Activated CD8-positive, alpha-beta memory T cell treated with anti-CD3 and anti-CD28 coated beads for 4 hours (primary cell): ENCODE data around the gene CRADD.
"Not testable (repeated sequence)": the region's sequence is repeated elsewhere in the genome, so short reads cannot be mapped to it uniquely, and the experiment has no call there.

Experiments used
- DNase-seq, 2 donors: peaks; one replicate each; pipeline ENCODE4 v3.0.0-alpha.2; 2020; ENCODE audit warnings: low read depth in 2 of 2

Gene CRADD

DNA sequence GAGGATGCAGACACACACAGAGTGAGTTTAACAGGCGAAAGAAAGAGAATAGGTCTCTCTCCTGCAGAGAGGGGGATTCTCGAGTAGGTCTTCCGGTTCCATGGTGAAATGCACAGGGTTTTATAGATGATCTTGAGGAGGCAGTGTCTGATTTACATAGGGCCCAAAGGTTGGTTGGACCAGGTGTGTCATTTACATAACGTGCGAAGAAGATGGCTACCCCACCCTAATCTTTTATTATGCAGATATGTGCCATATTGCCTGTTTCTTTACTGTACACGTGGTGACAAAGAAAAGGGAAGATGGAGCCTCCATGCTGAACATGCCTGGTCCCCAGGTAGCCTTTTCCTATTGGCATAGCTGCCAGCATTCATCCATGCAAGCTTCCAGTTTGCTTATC, 219.8 kb downstream of the CRADD start:
- DNase-seq = no peak

DNA sequence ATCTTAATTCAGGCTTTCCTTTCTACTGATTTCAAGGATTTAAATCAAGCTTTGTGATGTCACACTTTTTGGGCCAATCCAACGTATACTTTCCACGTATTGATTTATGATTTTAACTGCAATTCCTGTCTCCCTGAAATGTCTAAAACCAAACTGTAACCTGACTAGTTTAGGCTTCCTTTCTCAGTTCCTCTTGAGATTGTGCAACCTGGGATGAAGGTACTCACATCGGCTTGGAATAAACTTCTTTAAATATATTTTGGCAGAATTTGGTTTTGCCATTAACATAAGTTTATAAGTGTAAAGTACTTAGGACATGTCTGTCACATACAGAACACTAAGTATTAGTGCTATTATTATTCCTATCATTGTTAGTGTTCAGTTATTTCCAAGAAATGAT, 224.6 kb downstream of the CRADD start:
- no peak for DNase-seq

DNA sequence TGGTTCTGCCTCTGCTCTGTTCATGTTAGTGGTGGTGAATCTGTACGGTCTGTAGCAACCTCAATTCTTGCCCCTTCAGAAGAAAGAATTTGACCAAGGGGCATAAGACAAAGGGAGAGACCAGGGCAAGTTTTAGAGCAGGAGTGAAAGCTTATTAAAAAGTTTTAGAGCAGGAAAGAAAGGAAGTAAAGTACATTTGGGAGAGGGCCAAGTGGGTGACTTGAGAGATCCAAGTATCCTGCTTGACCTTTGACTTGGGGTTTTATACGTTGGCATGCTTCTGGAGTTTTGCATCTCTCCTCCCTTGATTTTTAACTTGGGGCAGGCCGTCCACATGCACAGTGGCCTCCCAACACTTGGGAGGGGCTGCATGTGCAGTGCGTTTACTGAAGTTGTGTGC, 225.0 kb downstream of the CRADD start:
- DNase-seq = no peak

DNA sequence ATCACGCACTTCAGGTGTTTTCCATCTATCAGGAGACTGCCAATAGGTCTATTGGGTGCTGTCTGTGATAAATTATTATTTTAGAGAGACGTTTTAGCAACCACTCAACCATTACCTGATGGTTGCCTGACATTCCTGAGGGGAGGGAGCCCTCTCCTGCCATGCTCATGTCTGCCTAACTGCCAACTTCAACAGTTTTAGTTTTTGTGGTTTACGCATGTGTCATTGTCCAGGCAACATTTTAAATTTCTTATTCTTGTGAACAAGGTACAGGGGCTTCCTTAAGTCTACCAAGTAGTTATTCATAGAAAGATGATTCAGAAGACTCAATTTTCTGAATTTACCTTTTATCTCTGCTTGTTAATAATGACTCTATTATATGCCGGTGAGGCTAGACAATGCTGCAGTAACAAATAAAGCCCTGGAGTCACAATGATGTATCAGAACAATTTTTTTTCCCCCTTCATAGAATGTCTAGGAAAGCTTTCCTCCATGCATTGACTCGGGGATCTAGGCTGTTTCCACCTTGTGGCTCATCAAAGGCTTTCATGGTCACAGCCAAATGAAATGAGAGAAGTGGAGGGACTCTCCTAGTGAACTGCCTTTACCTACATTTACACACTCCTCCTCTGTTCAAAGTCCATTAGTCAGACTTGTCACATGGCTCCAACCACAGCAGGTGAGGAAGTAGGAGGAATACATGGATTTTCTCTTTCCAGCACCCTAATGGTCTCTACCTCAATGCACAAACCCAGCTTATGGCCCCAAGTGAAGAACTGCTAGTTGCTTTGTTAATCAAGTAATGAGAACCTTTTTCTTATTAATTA, 225.8 kb downstream of the CRADD start:
- no peak for DNase-seq

DNA sequence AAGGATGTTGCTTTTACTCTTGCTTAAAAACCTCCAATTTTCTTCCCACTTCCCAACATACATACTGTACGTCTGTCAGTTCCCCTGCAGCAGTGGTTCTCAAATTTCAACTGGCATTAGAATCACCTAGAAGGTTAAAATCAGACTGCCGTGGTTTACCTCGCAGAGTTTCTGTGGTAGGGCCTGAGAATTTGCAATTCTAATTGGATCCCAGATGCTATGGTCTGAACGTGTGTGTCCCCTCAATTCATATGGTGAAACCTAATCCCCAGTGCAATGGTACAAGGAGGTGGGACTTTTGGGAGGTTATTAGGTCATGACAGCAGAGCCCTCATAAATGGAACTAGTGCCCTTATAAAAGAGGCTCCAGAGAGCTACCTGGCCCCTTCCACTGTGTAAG, 226.9 kb downstream of the CRADD start:
- DNase-seq = no peak

DNA sequence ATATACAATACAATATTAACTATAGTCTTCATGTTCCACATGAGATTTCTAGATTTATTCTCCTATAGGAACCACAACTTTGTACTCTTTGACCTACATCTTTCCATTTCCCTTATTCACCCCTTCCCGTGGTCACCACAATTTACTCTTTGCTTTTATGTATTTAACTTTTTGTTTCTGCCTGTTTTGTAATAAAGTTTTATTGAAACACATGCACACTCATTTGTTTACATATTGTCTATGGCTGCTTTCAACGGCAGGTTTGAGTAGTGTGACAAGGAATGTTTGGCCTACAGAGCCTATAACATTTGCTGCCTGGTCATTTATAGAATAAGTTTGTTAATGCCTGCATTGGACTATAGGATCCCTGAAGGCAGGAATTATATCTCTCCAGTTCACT, 231.1 kb downstream of the CRADD start:
- no peak for DNase-seq

DNA sequence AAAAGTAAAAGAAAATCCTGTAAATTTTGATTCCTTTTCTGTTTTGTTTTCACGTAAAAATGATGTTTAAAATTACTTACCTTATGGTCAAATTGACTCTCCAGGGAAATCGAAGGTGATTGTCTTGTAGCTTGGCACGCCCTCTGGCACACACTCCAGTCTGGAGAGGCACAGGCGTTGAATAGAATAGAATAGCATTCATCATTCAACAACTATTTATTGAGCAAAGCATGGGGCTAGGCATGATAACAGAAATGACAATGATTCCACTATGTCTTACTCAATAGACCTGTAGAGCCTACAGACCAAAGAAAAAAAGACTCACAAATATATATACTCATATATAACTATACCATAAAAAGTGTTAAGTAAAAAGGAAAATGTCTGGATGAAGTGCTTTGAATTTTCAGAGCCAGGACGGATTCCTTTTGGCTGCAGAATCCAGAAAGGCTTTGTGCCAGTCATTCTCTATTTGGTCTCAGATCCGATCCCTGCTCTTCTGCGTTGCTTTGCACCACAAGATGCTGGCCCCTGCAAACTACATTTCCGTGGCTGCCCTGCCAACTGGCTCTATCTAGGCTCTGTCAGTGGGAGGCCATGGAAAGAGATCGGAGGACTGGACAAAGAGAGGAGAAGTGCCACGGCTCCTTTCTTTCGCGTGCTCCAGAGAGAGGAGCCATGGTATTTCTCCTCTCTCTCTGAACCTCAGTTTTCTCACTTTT, 231.8 kb downstream of the CRADD start:
- no peak for DNase-seq

DNA sequence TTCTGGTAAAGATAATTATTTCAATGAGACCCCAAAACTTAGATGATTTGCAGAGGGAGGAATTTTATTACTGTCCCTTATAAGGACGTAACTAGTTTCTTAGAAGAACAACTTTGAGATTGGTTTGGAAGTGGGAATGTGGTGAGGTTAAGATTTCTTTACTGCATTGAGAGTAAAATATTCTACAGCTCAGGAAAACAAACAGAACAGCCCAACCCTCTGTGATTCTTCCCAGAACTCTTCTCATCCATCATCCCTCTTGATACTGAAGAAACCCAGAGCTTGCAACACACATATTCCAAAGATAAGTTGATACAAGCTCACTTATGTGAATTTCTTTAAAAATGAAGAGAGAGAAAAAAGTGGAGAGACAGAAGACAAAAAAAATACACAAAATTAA, 234.2 kb downstream of the CRADD start:
- no peak for DNase-seq

DNA sequence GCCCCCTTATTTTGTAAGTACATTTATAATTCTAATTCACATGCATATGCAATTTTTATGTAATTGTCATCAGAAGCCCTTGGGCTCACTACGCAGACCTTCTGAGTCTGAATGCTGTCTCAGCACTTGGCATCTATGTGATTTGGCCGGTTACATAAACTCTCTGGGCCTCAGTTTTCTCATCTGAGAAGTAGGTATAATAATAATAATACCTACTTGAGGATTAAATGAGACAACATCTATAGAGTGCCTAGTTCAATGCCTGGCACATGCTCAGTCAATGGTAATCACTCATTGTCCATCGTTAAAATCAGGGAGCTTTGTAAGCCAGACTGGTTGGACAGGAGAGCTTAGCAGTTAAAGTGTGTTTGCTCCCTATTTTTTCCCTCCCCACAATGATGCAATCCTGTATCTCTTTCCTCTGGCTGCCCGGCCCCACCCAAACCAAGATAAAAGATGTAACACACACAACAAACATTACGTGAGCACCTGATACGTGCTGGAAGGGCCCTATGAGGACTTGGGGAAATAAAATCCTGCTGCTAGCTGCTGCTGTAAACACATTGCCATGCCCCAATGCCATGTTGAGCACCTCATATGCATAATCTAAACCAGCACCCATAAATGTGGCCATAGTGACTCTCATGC, 235.0 kb downstream of the CRADD start:
- no peak for DNase-seq

DNA sequence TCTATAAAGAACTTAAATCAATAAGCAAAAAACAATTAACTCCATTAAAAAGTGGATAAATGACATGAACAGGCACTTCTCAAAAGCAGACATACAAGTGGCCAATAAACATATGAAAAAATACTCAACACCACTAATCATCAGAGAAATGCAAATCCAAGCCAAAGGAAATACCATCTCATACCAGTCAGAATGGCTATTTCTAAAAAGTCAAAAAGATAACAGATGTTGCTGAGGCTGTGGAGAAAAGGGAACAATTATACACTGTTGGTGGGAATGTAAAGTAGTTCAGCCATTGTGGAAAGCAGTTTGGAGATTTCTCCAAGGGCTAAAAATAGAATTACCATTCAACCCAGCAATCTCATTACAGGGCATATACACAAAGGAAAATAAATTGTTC, 236.7 kb downstream of the CRADD start:
- no peak for DNase-seq

DNA sequence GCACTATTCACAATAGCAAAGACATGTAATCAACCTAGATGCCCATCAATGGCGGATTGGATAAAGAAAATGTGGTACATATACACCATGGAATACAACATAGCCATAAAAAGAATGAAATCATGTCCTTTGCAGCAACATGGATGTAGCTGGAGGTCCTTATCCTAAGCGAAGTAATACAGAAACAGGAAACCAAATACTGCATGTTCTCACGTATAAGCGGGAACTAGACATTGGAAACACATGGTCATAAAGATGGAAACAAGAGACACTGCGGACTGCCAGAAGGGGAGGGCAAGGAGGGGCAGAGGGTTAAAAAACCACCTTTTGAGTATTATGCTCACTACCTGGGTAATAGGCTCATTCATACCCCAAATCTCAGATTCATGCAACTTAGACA, 237.1 kb downstream of the CRADD start:
- no peak for DNase-seq

DNA sequence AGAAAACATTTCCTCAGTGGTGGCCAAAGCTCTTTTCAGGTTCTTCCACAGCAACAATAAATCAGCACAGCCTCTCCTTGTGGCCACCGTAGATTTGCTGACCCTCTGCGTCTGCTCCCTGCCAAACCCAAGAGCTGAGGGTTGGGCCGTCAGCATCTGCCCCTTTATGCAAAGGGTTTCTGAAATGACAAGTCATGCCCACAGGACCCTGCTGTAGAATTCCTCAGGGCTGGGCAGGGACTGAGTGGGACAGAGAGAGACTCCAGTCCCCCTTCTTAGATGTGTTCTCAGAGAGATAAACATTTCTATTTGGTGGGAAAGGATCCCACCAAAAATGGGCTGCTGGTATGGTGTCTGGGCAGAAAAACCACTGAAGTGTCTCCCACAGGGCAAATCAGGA, 238.2 kb downstream of the CRADD start:
- no peak for DNase-seq

DNA sequence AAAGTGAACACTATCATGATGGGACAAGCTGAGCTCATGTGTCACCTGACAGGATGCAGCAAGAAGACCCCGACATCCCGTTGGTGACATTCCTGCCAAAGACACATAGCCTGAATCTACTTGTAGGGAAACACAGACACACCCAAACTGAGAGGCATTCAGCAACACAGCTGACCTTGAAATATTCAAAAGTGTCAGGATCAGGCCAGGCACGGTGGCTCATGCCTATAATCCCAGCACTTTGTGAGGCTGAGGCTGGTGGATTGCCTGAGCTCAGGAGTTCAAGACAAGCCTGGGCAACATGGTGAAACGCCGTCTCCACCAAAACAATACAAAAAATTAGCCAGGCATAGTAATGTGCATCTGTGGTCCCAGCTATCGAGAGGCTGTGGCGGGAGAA, 239.2 kb downstream of the CRADD start:
- DNase-seq = no peak

DNA sequence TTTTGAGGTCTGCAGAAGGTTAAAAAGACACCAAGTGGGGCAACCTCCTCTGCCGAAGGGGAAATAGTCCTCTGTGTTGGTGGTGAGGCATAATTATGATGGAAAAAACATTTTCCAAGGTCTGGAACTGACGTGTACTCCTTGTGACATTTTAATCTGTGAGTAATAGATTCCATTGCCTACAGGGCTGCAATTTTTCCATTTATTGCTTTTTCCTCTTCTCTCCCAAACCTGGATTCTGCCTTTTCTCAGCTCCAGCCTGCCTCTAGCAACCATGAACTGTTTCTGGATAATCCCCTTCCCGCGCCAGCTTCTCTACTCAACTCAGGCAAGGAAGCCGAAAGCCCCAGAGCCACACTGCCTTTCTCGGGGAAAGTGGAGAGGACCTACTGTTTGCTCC, 241.1 kb downstream of the CRADD start:
- no peak for DNase-seq

DNA sequence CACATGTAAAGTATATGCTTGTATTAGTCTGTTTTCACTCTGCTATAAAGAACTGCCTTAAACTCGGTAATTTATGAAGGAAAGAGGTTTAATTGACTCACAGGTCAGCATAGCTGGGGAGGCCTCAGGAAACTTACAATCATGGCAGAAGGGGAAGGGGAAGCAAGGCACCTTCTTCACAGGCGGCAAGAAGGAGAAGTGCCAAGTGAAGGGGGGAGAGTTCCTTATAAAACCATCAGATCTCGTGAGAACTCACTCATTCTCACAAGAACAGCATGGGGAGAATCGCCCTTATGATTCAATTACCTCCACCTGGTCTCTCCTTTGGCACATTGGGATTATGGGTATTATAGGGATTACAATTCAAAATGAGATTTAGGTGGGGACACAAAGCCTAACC, 241.7 kb downstream of the CRADD start:
- no peak for DNase-seq

DNA sequence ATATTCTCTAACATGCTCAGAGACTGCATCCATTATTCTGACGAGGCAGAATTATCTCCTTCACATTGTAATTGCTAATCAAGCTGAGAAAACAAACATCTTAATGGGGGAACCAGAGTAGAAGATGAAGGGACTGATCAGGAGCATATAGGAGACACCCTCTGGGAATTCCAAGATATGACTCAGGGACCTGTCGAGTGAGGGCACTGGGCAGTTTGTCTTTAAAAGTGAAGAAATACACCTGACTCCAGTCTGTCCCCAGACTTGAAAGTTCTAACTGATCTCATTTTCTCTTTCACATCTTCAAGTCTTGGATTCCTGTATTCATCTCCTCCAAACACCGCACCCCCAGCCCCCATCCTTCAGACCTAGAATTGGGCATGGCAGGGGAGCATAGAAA, 244.3 kb downstream of the CRADD start:
- DNase-seq = no peak

DNA sequence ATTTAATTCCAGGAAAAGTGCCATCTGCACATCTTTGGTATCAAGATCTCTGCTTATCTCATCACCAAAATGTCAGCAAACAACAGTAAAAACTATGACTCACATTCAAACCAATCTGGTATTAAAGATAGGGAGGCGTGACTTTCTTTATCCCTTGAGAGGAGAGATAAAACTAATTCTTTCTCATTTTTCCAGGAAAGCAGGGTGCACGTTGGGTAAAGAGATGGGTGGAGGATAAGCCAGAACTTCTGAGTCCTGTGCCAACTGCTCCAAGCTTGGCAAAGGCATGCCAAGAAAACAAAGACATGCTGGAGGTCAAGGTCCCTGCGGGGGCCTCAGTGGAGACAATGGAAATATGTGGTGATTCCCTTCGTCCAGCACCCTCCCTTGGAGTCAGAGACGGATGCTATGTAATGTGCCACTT, 245.4 kb downstream of the CRADD start:
- DNase-seq = no peak

DNA sequence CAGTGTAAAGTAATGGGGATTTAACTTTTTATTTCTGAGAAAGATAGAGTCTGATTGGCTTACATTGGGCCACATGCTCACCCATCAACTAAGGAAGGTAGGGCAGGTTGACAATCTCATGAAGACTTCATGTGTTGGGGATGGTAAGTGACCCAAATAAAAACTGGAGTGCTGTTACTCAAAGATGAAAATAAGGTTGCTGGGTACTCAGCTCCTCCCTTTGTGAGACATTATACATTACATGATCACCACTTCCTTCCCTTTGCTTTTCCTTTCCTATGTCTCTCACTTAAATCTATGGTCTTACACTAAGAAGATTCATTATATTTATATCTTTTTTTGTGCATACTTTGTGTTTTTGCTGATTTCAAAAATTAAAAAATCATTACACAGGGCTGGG, 247.2 kb downstream of the CRADD start:
- DNase-seq = no peak

DNA sequence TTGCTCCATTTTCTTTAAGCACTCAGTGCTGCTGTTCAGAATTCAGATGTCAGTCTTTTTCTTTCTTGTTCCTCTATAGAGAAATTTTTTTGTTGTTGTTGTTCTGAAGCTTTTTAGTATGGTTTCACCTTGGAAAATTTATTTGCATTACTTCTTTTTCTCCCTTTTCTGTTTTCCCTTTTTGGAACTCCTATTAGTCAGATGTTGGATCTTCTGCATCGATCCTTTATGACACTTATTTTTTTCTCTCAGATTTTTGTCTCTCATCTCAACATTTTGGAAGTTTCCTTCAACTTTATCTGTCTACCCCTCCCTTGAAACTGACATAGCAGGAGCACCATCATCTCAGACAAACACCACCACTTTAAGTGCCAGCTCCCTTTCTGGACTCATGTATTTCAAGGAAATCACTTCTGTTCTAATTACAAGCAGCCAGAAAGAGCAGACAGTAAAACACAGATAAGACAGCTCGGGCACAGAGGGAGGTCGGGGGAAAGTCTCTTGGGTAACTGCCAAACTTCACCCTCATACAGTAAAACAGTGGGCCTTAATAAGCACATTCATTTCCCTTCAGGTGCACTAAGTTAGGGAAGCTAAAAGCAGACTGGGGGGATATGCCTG, 248.5 kb downstream of the CRADD start:
- no peak for DNase-seq

DNA sequence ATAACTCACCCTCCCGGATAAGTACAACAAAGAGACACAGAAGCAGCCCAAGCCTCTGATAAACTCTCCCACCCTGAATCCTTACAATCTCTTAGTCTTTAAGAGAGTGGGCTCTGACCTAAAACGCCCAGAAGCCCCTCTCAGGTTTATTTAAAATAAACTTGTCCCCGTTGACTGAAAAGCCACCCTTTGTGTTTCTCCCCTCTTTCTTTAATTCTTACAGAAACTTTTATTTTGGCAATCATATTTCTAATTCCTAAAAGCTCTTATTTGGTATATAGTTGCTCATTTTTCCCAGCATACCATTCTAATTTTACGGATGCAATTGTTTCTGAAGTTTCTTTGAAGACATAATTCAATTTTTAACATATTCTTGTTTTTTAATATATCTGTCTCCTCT, 249.1 kb downstream of the CRADD start:
- no peak for DNase-seq

DNA sequence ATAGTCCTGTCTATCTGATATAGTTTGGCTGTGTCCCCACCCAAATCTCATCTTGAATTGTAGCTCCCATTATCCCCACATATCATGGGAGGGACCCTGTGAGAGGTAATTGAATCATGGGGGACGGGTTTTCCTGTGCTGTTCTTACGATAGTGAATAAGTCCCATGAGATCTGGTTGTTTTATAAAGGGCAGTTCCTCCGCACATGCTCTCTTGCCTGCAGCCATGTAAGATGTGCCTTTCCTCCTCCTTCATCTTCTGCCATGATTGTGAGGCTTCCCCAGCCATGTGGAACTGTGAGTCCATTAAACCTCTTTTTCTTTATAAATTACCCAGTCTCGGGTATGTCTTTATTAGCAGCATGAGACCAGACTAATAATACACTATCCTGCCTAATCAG, 251.9 kb downstream of the CRADD start:
- DNase-seq = not testable (repeated sequence)

DNA sequence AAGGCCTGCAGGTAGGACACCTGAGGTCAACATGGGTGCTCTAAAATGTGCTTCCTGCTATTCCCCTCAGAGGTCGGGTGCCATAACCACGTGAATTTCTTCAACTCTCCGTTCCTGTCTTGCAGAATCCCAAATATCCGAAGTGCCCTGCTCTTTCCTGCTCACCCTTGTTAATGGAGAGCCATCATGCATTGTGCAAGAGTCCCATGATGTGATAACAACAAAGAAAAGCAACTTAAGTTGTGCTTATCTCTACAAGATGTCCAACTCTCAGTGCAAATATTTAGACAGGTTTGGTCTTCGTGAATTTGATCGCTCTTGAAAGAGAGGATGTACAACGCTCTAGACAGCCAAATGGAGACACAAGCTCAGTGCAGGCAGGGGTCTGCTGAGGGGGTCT, 260.6 kb downstream of the CRADD start:
- no peak for DNase-seq

DNA sequence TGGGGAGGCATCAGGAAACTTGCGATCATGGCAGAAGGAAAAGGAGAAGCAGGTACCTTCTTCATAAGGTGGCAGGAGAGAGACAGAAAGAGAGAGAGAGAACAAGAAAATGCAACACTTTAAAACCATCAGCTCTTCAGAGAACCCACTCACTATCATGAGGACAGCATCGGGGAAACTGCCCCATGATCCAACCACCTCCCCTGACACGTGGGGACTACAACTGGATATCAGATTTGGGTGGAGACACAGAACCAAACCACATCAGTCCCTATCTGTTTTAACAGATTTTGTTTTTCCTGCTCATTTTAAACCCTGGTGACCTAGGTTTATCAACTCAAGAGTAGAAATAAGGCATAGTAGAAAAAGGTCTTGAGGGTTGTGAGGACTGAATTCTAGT, 261.1 kb downstream of the CRADD start:
- DNase-seq = no peak
